Testis (tissue), 3 donors: ENCODE results near the gene POLR2C. TPM values are rescaled to one million over a fixed set of nuclear protein-coding genes. Genes with fewer than 3 reads are reported as not detected.

Experiments used
- DNase-seq: peaks from one replicate; pipeline ENCODE4 v3.0.0-alpha.2; 2019
- H3K27ac ChIP-seq, 2 donors: fragments of 200-600 bp; sonication (generic); one replicate each; pipeline ENCODE4 v1.5.1; 2019
- H3K27me3 ChIP-seq: fragments of 200-600 bp; sonication (generic); one replicate; pipeline ENCODE4 v1.5.1; 2019
- H3K36me3 ChIP-seq: fragments of 200-600 bp; sonication (generic); one replicate; pipeline ENCODE4 v1.5.1; 2017; ENCODE audit warnings: low read depth; ENCODE audit errors: missing control alignments
- H3K4me1 ChIP-seq: fragments of 200-600 bp; sonication (generic); one replicate; pipeline ENCODE4 v1.5.1; 2019
- H3K4me3 ChIP-seq, 2 donors: fragments of 200-600 bp; sonication (generic); one replicate each; pipeline ENCODE4 v1.5.1; 2017 to 2019
- H3K9me3 ChIP-seq: fragments of 200-600 bp; sonication (generic); one replicate; pipeline ENCODE4 v1.5.1; 2017
- CTCF ChIP-seq, 3 experiments: fragments of 450-650 bp in 2 of 3; fragments of 200-600 bp in 1 of 3; sonication (generic) in 1 of 3; IDR thresholded peaks; one replicate each; pipeline ENCODE4 v1.5.1; 2016 to 2019; ENCODE audit warnings: antibody characterized with exemption in 3 of 3, mild to moderate bottlenecking in 2 of 3, moderate library complexity in 1 of 3
- POLR2A ChIP-seq: fragments of 450-650 bp; IDR thresholded peaks from one replicate; pipeline ENCODE4 v1.6.1; 2017; ENCODE audit warnings: antibody characterized with exemption, mild to moderate bottlenecking, moderate library complexity
- WGBS, 2 donors: methylation state at CpG; one replicate each; pipeline ENCODE4 v1.1.5; 2018; 5-methylcytosine and 5-hydroxymethylcytosine counted together
- intact Hi-C: fragments of 100-400 bp; cut with DNase I; formaldehyde crosslinking; loops from one replicate; pipeline ENCODE4 v1.15.1; 2023; ENCODE audit warnings: low total_unique reads
- polyA plus RNA-seq: library from polyadenylated mRNA; stranded (reverse); fragments of 350-450 nt; fragmentation: Illumina TruSeq; extraction: RNeasy Lipid Tissue Mini Kit (QIAGEN cat#74804); gene quantifications from one replicate; pipeline ENCODE4 v1.2.3, GENCODE V29; 2014; ENCODE audit warnings: low read depth, low replicate concordance; ENCODE audit not compliant: insufficient read depth
- total RNA-seq, 2 donors: library from RNA; depleted of rRNA; stranded (reverse); fragments of >200 nt; gene quantifications; one replicate each; pipeline ENCODE4 v1.2.3, GENCODE V29; 2016

Gene POLR2C
- total and polyA plus RNA-seq, 3 donors from 2014 or later, result 65.0 to 102 (median 88.7) TPM

GRCh38 chr16:57473906-57474305 lies 11.4 kb downstream of the POLR2C start:
- no peaks in the 10 kb centered on the region for H3K36me3 ChIP-seq
- no peaks in the 10 kb centered on the region for H3K9me3 ChIP-seq
- H3K4me3 ChIP-seq, result no peak overlapping the region
- H3K27ac ChIP-seq, result no peak overlapping the region
- DNase-seq, result no peak
- peaks cover 16% of the 10 kb centered on the region for H3K4me1 ChIP-seq
- no peaks in the 10 kb centered on the region for H3K27me3 ChIP-seq
- intact Hi-C loops, result no loop called here
- WGBS, 2 donors, result 83 to 85% methylated on average over 8 of the region's 8 CpGs
- TF ChIP-seq POLR2A (no peak), CTCF (IDR thresholded peaks at IDR 0.05) (no peak)

GRCh38 chr16:57474671-57475661 lies 12.5 kb downstream of the POLR2C start:
- Histone ChIP-seq H3K27me3 (no peaks in the 10 kb centered on the region), H3K27ac (no peak overlapping the region), H3K36me3 (no peaks in the 10 kb centered on the region), H3K4me1 (peaks cover 26% of the 10 kb centered on the region), H3K9me3 (no peaks in the 10 kb centered on the region), H3K4me3 (no peak overlapping the region)
- DNase-seq, result no peak
- WGBS, 2 donors, result 91 to 92% methylated on average over 27 to 30 of the region's 30 CpGs
- intact Hi-C loops, result no loop called here
- TF ChIP-seq CTCF (IDR thresholded peaks at IDR 0.05) (no peak), POLR2A (no peak)

GRCh38 chr16:57475711-57476339 lies 13.3 kb downstream of the POLR2C start:
- no peaks in the 10 kb centered on the region for H3K27me3 ChIP-seq
- H3K36me3 ChIP-seq, result no peaks in the 10 kb centered on the region
- H3K27ac ChIP-seq, result no peak overlapping the region
- WGBS, 2 donors, result 26 to 49% methylated on average over 9 to 12 of the region's 12 CpGs
- TF ChIP-seq POLR2A (no peak), CTCF (IDR thresholded peaks at IDR 0.05) (peak in 1 of 3 experiments; percentile 9)
- DNase-seq, result no peak
- H3K4me1 ChIP-seq, result peaks cover 32% of the 10 kb centered on the region
- intact Hi-C loops, result no loop called here
- H3K4me3 ChIP-seq, result no peak overlapping the region
- H3K9me3 ChIP-seq, result no peaks in the 10 kb centered on the region

GRCh38 chr16:57476546-57477410 lies 14.3 kb downstream of the POLR2C start:
- Histone ChIP-seq H3K4me3 (no peak overlapping the region), H3K36me3 (no peaks in the 10 kb centered on the region), H3K4me1 (peaks cover 29% of the 10 kb centered on the region), H3K27me3 (no peaks in the 10 kb centered on the region), H3K9me3 (no peaks in the 10 kb centered on the region), H3K27ac (no peak overlapping the region)
- intact Hi-C loops, result no loop called here
- no peak for DNase-seq
- 85 to 100% methylated on average over 5 to 6 of the region's 6 CpGs for WGBS, 2 donors
- no peak for TF ChIP-seq POLR2A
- no peak for TF ChIP-seq CTCF (IDR thresholded peaks at IDR 0.05)
